ENCODE measurements around the gene PCDHGA1.

GRCh38 chr5:141419074-141419880, 89.0 kb downstream of the PCDHGA1 start:
- TF ChIP-seq POLR2A (IDR thresholded peaks at IDR 0.05) = no peak
- TF ChIP-seq, protein P1, sequence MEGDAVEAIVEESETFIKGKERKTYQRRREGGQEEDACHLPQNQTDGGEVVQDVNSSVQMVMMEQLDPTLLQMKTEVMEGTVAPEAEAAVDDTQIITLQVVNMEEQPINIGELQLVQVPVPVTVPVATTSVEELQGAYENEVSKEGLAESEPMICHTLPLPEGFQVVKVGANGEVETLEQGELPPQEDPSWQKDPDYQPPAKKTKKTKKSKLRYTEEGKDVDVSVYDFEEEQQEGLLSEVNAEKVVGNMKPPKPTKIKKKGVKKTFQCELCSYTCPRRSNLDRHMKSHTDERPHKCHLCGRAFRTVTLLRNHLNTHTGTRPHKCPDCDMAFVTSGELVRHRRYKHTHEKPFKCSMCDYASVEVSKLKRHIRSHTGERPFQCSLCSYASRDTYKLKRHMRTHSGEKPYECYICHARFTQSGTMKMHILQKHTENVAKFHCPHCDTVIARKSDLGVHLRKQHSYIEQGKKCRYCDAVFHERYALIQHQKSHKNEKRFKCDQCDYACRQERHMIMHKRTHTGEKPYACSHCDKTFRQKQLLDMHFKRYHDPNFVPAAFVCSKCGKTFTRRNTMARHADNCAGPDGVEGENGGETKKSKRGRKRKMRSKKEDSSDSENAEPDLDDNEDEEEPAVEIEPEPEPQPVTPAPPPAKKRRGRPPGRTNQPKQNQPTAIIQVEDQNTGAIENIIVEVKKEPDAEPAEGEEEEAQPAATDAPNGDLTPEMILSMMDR (IDR thresholded peaks at IDR 0.05) = no peak
